Central memory CD8-positive, alpha-beta T cell (primary cell): ENCODE data around the gene MROH2B.

Experiments used
- ATAC-seq: fragments of 150-1000 bp; cut with Tn5 transposase; replicated peaks from 2 replicates; pipeline ENCODE4 v1.10.0; 2022; ENCODE audit warnings: mild to moderate bottlenecking, moderate FRiP score, moderate number of reproducible peaks; ENCODE audit not compliant: poor library complexity, severe bottlenecking; ENCODE audit errors: extremely low read depth
- DNase-seq, 2 donors: peaks; one replicate each; pipeline ENCODE4 v3.0.0; 2021; ENCODE audit warnings: low spot score in 2 of 2
- H3K27ac Mint-ChIP-seq: one replicate; pipeline ENCODE4 v1.8.0; 2022; ENCODE audit warnings: low read depth, mild to moderate bottlenecking, moderate library complexity, mixed read lengths
- H3K27me3 Mint-ChIP-seq: one replicate; pipeline ENCODE4 v1.8.0; 2022; ENCODE audit warnings: mixed read lengths
- H3K36me3 Mint-ChIP-seq: one replicate; pipeline ENCODE4 v1.8.0; 2022; ENCODE audit warnings: mild to moderate bottlenecking, moderate library complexity, mixed read lengths; ENCODE audit not compliant: insufficient read depth
- H3K4me1 Mint-ChIP-seq: one replicate; pipeline ENCODE4 v1.8.0; 2022; ENCODE audit warnings: mixed read lengths
- H3K4me3 Mint-ChIP-seq: one replicate; pipeline ENCODE4 v1.8.0; 2022; ENCODE audit warnings: mild to moderate bottlenecking, moderate library complexity, mixed read lengths
- H3K9me3 Mint-ChIP-seq: one replicate; pipeline ENCODE4 v1.8.0; 2022; ENCODE audit warnings: mixed read lengths

Gene MROH2B

DNA sequence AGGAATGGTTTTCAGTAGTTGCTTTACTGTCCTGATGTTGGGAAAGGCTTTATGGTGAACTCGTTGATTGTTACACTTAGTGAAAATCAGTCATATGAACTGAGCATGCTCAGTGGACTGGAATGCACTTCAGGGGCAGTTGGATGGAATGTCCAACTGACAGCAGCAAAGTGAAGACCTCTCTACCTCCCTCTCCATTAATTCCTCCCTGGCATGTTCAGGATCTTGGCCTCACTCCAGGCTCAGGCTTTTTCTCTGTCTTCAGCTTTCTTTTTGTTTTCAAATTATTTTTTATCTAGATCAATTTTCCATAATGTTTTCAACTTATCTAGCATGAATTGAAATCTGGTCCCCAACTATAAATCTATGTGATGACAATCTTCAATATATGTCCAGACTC lies at the start of gene MROH2B:
Gene MROH2B, minus strand, starts transcription at position 101 of the 400 bp plus-strand sequence. CDS start 490 bp downstream, outside the sequence.
- Mint-ChIP-seq H3K9me3 (no peaks in the 10 kb centered on the region), H3K27me3 (no peaks in the 10 kb centered on the region), H3K4me1 (no peaks in the 10 kb centered on the region), H3K27ac (no peak within 1 kb of the TSS), H3K4me3 (no peak within 1 kb of the TSS), H3K36me3 (no peaks in the 10 kb centered on the region)
- ATAC-seq (no peak), DNase-seq (no peak)

DNA sequence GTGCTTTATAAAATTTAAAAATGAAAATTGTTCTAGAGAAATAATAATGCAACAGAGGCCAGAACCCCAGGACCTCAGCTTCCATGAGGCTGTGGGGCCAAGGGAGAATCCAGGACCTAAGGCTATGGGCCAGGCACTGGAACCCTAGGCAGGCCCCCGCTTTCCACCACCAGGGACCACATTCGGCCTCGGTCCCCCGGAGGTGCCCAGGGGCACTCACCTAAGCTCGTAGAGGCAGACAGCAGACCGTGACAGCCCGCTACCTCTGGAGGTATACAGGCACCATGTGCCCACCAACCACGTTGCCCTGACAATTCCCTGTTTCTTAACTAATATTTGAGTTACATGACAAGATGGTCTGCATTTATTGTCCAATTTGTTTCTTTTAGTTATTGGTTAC lies 49.5 kb upstream of the MROH2B start:
- no peak overlapping the region for H3K27ac Mint-ChIP-seq

DNA sequence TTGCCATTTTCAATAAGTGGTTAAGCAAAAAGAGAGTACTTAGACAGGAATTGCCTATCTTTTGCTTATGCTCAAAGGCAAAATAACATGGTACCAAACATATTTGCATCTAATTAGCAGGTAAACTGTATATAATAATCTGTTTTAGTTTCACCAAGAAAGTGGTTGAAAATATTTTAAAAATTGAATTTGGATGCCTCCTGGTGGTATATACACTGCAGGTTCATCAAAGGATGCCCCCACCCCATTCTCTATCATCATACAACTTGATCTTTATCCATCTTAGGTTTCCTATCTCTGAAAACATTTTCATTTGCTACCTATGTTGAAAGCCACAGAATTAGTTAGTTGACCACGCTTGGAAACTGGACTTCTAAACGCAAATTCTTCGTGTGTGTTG lies 47.0 kb upstream of the MROH2B start:
- no peak overlapping the region for H3K27ac Mint-ChIP-seq
- no peaks in the 10 kb centered on the region for H3K27me3 Mint-ChIP-seq
- DNase-seq, result no peak
- H3K4me1 Mint-ChIP-seq, result no peaks in the 10 kb centered on the region
- no peak for ATAC-seq
- H3K36me3 Mint-ChIP-seq, result no peaks in the 10 kb centered on the region
- no peak overlapping the region for H3K4me3 Mint-ChIP-seq
- peaks cover 5% of the 10 kb centered on the region for H3K9me3 Mint-ChIP-seq

More for the DNA sequence above, 49.5 kb upstream of the MROH2B start:
- Mint-ChIP-seq H3K9me3 (peaks cover 5% of the 10 kb centered on the region), H3K27me3 (no peaks in the 10 kb centered on the region), H3K4me3 (no peak overlapping the region), H3K4me1 (no peaks in the 10 kb centered on the region), H3K36me3 (no peaks in the 10 kb centered on the region)
- DNase-seq, result no peak
- ATAC-seq, result no peak

DNA sequence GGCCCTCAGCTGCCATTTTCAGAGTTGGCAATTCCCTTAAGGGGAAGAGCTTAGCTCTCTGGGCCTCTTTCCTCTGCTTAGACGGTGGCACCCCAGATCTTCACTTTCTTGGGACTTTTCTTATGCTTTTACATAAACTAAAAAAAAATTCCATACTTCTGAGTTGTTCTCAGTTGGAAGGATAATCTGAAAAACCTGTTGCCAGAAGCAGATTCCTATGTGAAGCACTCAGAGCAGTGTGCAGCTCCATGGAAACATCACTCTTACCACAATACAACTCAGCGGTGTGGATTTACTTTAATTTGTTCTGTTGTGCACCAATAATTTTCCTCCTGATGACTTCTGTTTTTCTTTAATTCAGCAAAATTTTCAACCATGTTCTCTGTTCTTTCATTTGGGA lies 44.1 kb upstream of the MROH2B start:
- ATAC-seq (no peak), DNase-seq (no peak)
- Mint-ChIP-seq H3K9me3 (peaks cover 5% of the 10 kb centered on the region), H3K27me3 (no peaks in the 10 kb centered on the region), H3K4me3 (no peak overlapping the region), H3K36me3 (no peaks in the 10 kb centered on the region), H3K27ac (no peak overlapping the region), H3K4me1 (no peaks in the 10 kb centered on the region)

DNA sequence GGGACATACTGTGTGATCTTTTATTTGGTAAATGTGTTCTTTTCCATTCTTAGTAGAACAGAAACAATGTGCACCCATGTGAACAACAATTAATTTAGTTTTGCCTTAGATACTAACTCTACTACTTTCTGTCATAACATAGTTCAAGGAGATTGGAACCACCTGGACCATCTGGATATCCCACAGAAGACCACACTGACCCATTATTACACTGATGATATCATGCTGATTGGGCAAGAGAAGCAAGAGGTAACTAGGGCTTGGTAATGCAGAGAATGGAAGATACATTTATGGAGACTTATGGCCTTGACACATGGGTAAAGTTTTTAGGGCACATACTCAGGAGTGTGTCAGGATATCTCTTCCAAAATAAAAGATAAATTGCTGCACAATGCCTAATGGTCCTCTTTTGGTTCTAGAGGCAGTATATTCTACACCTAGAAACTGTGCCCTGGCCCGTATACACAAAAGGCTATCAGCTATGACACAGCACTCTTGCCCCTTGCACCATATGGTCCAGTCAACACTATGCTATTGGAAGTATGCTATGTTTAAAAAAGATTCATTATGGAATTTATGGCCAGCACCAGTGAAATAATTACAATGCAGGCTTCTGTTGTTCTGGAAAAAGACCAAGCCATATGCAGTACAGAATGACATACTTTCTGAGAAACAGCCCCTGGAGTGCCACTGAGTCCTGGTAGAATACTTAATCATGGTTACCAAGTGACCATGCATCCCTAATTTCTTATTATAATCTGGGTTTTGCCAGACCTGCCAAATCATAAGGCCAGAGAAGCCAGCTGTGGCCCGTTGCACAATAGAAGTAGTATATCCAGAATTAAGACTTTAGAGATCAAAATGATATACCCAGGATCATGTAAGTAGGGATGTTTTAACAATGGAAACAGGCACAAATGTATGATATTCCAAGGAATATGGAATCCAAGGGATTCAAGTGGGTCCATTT lies 41.6 kb upstream of the MROH2B start:
- Mint-ChIP-seq H3K9me3 (peaks cover 5% of the 10 kb centered on the region), H3K4me1 (no peaks in the 10 kb centered on the region), H3K36me3 (no peaks in the 10 kb centered on the region), H3K4me3 (no peak overlapping the region), H3K27me3 (no peaks in the 10 kb centered on the region), H3K27ac (no peak overlapping the region)
- ATAC-seq (no peak), DNase-seq (no peak)

DNA sequence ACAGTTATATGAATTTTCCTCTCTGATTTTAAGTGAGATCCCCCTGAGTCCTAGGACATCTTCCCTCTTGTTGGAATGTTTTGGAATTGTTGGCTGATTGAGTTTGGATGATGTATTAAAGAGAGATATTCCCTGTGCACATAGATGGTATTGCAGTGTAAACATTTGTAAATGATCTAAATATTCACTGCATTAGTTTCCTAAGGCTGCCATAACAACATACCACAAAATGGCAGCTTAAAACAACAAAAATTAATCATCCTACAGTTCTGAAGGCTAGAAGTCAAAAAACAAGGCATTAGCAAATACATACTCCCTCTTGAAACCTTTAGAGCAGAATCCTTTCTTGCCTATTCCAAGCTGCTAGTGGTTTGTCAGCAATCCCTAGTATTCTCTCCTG lies 38.0 kb upstream of the MROH2B start:
- Mint-ChIP-seq H3K4me1 (no peaks in the 10 kb centered on the region), H3K36me3 (no peaks in the 10 kb centered on the region)

DNA sequence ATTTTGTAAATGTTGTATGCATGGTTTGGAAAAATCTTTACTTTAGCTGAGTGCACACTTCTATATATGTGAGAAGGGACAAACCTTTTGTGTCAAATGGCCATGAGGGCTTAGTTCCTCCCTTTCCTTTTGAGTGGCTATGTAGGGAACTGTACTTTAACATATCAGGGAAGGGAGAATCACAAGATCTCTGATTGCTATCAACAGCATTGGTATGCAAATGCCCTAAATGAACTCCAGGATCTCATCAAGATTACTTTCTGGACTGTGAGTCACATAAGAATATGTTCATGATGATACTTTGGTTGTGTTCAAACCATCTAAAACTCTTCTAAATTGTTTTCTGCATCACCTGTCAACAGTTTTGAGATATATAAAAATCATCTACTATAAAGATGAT lies 31.2 kb upstream of the MROH2B start:
- no peaks in the 10 kb centered on the region for H3K4me1 Mint-ChIP-seq
- H3K4me3 Mint-ChIP-seq, result no peak overlapping the region
- H3K36me3 Mint-ChIP-seq, result no peaks in the 10 kb centered on the region
- no peak for ATAC-seq
- no peak for DNase-seq
- H3K27ac Mint-ChIP-seq, result no peak overlapping the region
- no peaks in the 10 kb centered on the region for H3K9me3 Mint-ChIP-seq
- H3K27me3 Mint-ChIP-seq, result no peaks in the 10 kb centered on the region

More for the DNA sequence above, 38.0 kb upstream of the MROH2B start:
- DNase-seq (no peak), ATAC-seq (no peak)
- H3K9me3 Mint-ChIP-seq, result no peaks in the 10 kb centered on the region
- no peak overlapping the region for H3K27ac Mint-ChIP-seq
- H3K27me3 Mint-ChIP-seq, result no peaks in the 10 kb centered on the region
- no peak overlapping the region for H3K4me3 Mint-ChIP-seq

DNA sequence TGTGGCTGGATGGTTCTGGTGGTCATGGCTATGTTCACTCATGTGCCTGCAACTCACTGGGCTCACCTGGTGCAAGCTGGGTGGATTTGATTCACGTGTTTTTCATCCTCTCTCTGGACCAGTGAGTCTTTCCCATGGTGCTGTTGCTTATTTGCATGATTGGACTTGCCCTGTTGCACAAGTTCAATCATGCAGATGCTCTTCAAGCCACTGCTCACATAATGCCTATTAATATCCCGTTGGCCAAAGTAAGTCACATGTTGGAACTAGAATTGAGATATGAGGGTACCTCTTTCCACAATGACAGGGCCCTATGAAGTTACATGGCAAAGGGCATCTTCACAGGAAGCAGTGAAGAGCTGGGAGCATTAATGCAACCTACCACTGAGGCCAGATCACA lies 26.5 kb upstream of the MROH2B start:
- ATAC-seq (no peak), DNase-seq (no peak)
- Mint-ChIP-seq H3K27ac (no peak overlapping the region), H3K27me3 (no peaks in the 10 kb centered on the region), H3K4me1 (no peaks in the 10 kb centered on the region), H3K36me3 (no peaks in the 10 kb centered on the region), H3K4me3 (no peak overlapping the region), H3K9me3 (no peaks in the 10 kb centered on the region)

DNA sequence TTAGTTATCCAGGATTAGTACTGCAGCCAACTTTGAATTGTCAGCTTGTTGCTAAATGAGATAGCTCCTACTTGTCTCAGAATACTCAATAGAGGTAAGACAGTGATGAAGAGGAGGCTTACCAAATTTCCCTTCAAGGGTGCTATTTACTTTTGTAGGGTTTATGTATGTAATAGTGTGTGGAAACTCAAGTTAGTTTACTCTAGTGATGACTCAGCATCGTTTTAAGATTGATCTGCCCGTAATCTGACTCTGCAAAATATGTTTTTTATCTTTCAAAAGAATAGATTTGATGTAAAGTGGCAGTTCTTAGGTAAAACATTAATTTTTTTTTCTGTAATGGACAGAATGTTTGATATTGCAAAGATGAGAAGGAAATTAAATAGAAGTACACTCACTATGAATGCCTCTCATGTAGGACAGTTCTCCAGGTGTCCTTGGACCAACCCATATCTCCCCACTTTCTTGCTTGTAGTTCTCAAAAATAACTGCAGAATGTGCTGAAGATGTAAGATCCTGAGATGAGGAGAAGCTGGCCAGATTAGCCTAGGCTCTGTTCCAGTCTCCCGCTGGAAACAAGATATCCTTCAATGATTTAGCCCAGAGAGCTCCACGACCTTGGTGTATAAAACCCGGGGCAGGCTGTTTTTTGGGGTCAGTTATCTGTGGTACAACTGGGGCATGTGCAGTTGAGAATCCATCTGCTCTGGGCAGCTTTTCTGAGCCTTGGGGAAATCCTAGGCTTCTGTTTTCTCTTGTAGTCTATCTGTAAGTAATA lies 24.4 kb upstream of the MROH2B start:
- H3K27me3 Mint-ChIP-seq, result no peaks in the 10 kb centered on the region
- H3K27ac Mint-ChIP-seq, result no peak overlapping the region
- no peaks in the 10 kb centered on the region for H3K4me1 Mint-ChIP-seq
- H3K36me3 Mint-ChIP-seq, result no peaks in the 10 kb centered on the region
- ATAC-seq (no peak), DNase-seq (no peak)
- H3K9me3 Mint-ChIP-seq, result no peaks in the 10 kb centered on the region
- no peak overlapping the region for H3K4me3 Mint-ChIP-seq

DNA sequence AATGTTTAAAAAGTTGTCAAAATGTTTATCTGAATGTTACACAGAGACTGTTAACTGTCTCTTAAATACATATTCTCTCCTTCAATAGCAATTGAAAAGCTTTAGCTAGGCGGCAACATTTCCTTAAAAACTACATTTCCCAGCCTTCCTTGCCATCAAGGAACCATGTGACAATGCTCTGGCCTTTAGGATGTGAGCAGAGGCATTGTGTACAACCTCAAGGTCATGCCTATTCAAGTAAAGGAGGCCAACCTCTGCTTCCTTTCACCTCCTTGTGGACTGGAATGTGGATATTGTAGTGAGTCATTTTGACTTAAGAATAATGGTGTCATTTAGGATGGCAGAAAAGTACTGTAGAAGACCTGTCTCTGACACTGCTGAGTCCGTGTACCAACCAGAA lies 23.7 kb upstream of the MROH2B start:
- no peaks in the 10 kb centered on the region for H3K4me1 Mint-ChIP-seq
- no peak overlapping the region for H3K4me3 Mint-ChIP-seq
- no peak for ATAC-seq
- H3K27me3 Mint-ChIP-seq, result no peaks in the 10 kb centered on the region
- H3K36me3 Mint-ChIP-seq, result no peaks in the 10 kb centered on the region
- H3K9me3 Mint-ChIP-seq, result no peaks in the 10 kb centered on the region
- no peak overlapping the region for H3K27ac Mint-ChIP-seq
- no peak for DNase-seq

DNA sequence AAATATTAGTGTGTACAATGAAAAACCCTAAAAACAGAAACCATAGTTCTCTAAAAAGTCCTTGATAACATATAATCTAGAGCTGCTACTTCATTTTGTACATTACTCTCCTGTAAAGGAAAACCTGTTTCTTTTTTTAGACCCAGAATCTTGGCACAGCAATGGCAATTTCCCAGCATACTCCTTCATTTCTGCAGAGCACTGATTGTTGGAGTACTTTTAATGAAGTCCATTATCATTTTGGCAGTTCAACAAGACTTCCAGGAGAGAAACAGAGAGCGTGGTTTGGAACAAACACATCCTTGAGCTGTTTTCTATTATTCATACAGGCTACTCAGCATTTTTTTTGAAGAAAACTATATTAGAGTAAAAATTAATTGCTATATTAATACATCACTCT lies 22.7 kb upstream of the MROH2B start:
- Mint-ChIP-seq H3K36me3 (no peaks in the 10 kb centered on the region), H3K4me1 (no peaks in the 10 kb centered on the region), H3K27me3 (no peaks in the 10 kb centered on the region), H3K4me3 (no peak overlapping the region), H3K27ac (no peak overlapping the region), H3K9me3 (no peaks in the 10 kb centered on the region)
- ATAC-seq (no peak), DNase-seq (no peak)

DNA sequence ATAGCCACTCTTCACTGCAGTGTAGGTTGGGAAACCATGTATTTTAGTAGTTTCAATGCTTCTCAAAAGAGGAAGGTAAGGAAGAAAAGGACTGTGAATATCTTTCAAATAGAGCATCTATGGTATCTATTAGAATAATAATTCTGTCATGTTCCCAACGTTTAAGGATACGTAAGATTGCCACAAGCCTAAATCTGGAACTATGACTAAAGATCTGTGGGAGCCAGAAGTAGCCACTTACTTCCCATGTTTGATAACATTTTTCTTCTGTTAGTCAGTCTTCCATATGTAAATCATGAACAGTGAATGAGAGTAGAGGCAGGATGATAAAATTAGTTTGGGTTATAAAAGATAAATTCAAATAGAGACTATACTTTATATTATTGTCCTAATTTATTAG lies 16.3 kb upstream of the MROH2B start:
- no peak overlapping the region for H3K4me3 Mint-ChIP-seq
- no peaks in the 10 kb centered on the region for H3K4me1 Mint-ChIP-seq
- no peak for ATAC-seq
- H3K36me3 Mint-ChIP-seq, result no peaks in the 10 kb centered on the region
- H3K27me3 Mint-ChIP-seq, result no peaks in the 10 kb centered on the region
- DNase-seq, result no peak
- H3K9me3 Mint-ChIP-seq, result no peaks in the 10 kb centered on the region
- no peak overlapping the region for H3K27ac Mint-ChIP-seq

DNA sequence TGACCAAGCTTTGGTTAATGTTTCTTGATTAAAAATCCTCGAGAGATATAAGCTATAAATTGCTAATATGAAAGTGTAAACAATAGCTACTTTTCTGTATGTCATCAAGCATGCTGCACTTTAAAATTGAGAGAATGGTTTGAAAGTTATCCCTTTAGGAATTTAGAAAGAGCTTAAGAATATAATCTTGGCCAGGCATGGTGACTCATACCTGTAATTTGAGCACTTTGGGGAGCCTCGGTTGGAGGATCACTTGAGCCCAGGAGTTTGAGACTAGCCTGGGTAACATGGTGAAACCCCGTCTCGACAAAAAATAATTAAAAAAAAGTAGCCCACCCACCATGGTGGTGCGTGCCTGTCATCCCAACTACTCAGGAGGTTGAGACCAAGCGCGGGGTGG lies 12.2 kb upstream of the MROH2B start:
- Mint-ChIP-seq H3K27me3 (no peaks in the 10 kb centered on the region), H3K9me3 (no peaks in the 10 kb centered on the region), H3K27ac (no peak overlapping the region), H3K4me1 (no peaks in the 10 kb centered on the region), H3K4me3 (no peak overlapping the region), H3K36me3 (no peaks in the 10 kb centered on the region)
- no peak for ATAC-seq
- DNase-seq, result no peak
